NCI-H2227 treated with DMSO at 0.1 percent for 48 hours (cell line): Measurements from ENCODE around the gene COX7A2.

Source experiments
- DNase-seq: peaks from one replicate; lab custom pipeline; 2025; lab: John Stamatoyannopoulos, UW

The COX7A2 gene

GRCh38 chr6:75243333-75244062 is at the start of gene COX7A2:
Gene COX7A2, minus strand, starts transcription at chr6:75243801. Its CDS starts 67 bp downstream, at chr6:75243734.
- peak; percentile 96 for DNase-seq

GRCh38 chr6:75292555-75292954 is 49.0 kb upstream of the COX7A2 start:
- DNase-seq = no peak

GRCh38 chr6:75291744-75292143 is 48.1 kb upstream of the COX7A2 start:
- DNase-seq = no peak

- DNase-seq = no peak
These were observed 47.7 kb upstream of the COX7A2 start for GRCh38 chr6:75291331-75291730.

GRCh38 chr6:75290136-75290945 is 46.7 kb upstream of the COX7A2 start:
- no peak for DNase-seq

GRCh38 chr6:75288023-75288422 is 44.4 kb upstream of the COX7A2 start:
- no peak for DNase-seq

- no peak for DNase-seq
These were observed 43.8 kb upstream of the COX7A2 start for GRCh38 chr6:75287424-75287823.

GRCh38 chr6:75286955-75287354 is 43.4 kb upstream of the COX7A2 start:
- no peak for DNase-seq

GRCh38 chr6:75285283-75285639 is 41.7 kb upstream of the COX7A2 start:
- DNase-seq = no peak

- peak; percentile 97 for DNase-seq
These were observed 41.2 kb upstream of the COX7A2 start, which contains the start of gene TMEM30A for GRCh38 chr6:75284632-75285282. Gene TMEM30A, minus strand, starts transcription at chr6:75284792. Its CDS starts 154 bp downstream, at chr6:75284638.

GRCh38 chr6:75283907-75284631 is 40.5 kb upstream of the COX7A2 start:
- DNase-seq = peak; percentile 50

GRCh38 chr6:75282706-75283105 is 39.1 kb upstream of the COX7A2 start:
- DNase-seq = no peak

GRCh38 chr6:75281653-75282052 is 38.1 kb upstream of the COX7A2 start:
- no peak for DNase-seq

GRCh38 chr6:75280131-75280855 is 36.7 kb upstream of the COX7A2 start:
- DNase-seq = no peak

GRCh38 chr6:75279418-75279817 is 35.8 kb upstream of the COX7A2 start:
- DNase-seq = no peak

GRCh38 chr6:75278474-75279077 is 35.0 kb upstream of the COX7A2 start:
- no peak for DNase-seq

- DNase-seq = no peak
These were observed 31.5 kb upstream of the COX7A2 start for GRCh38 chr6:75275067-75275466.

GRCh38 chr6:75273009-75273408 is 29.4 kb upstream of the COX7A2 start:
- DNase-seq = no peak

- no peak for DNase-seq
These were observed 28.7 kb upstream of the COX7A2 start for GRCh38 chr6:75272145-75272840.

- no peak for DNase-seq
These were observed 25.4 kb upstream of the COX7A2 start for GRCh38 chr6:75268988-75269354.
